HepG2 (cell line): ENCODE data around the gene PPM1F.

Source experiments
- BCL6 ChIP-seq: IDR thresholded peaks from 2 replicates; pipeline ENCODE4 v1.6.1; 2016; ENCODE audit warnings: missing genetic modification reagents, missing compliant biosample characterization
- CHD4 ChIP-seq: fragments of 200-600 bp; sonication (generic); IDR thresholded peaks from 2 replicates; pipeline ENCODE4 v1.7.0; 2017; ENCODE audit warnings: mild to moderate bottlenecking, low read length, borderline replicate concordance
- ETV6 ChIP-seq: sonication (generic); formaldehyde crosslinking; conservative IDR thresholded peaks from 2 replicates; pipeline ENCODE4 v1.4.0; 2020; ENCODE audit warnings: missing genetic modification reagents
- EZH2 ChIP-seq: conservative IDR thresholded peaks from 2 replicates; pipeline ENCODE4 v1.6.1; 2012; ENCODE audit warnings: mild to moderate bottlenecking, low read depth, low read length, moderate library complexity
- POLR2AphosphoS5 ChIP-seq: IDR thresholded peaks from 2 replicates; pipeline ENCODE4 v1.6.1; 2012; ENCODE audit warnings: low read depth, low read length
- RBFOX2 ChIP-seq: fragments of 200-400 bp; formaldehyde crosslinking; IDR thresholded peaks from 2 replicates; pipeline ENCODE4 v1.6.1; 2017; ENCODE audit warnings: low read depth, mild to moderate bottlenecking, low read length
- ZNF234 ChIP-seq: sonication (generic); formaldehyde crosslinking; conservative IDR thresholded peaks from 2 replicates; pipeline ENCODE4 v1.5.1; 2020; ENCODE audit warnings: mild to moderate bottlenecking, missing genetic modification reagents
- ZNF788 ChIP-seq: sonication (generic); formaldehyde crosslinking; IDR thresholded peaks from 2 replicates; pipeline ENCODE4 v1.5.0; 2020; ENCODE audit warnings: mild to moderate bottlenecking, missing genetic modification reagents, borderline replicate concordance
- TF ChIP-seq, protein P1 (sequence below), 2 experiments: IDR thresholded peaks; 2 replicates each; pipeline ENCODE4 v1.6.1; 2011 to 2012; ENCODE audit warnings: low read length in 2 of 2, borderline replicate concordance in 1 of 2, low read depth in 1 of 2, mild to moderate bottlenecking in 1 of 2, moderate library complexity in 1 of 2
- TF ChIP-seq, protein P2 (sequence below): sonication (generic); formaldehyde crosslinking; IDR thresholded peaks from 2 replicates; pipeline ENCODE4 v1.5.0; 2020; ENCODE audit warnings: mild to moderate bottlenecking, missing genetic modification reagents, moderate library complexity

DNA sequence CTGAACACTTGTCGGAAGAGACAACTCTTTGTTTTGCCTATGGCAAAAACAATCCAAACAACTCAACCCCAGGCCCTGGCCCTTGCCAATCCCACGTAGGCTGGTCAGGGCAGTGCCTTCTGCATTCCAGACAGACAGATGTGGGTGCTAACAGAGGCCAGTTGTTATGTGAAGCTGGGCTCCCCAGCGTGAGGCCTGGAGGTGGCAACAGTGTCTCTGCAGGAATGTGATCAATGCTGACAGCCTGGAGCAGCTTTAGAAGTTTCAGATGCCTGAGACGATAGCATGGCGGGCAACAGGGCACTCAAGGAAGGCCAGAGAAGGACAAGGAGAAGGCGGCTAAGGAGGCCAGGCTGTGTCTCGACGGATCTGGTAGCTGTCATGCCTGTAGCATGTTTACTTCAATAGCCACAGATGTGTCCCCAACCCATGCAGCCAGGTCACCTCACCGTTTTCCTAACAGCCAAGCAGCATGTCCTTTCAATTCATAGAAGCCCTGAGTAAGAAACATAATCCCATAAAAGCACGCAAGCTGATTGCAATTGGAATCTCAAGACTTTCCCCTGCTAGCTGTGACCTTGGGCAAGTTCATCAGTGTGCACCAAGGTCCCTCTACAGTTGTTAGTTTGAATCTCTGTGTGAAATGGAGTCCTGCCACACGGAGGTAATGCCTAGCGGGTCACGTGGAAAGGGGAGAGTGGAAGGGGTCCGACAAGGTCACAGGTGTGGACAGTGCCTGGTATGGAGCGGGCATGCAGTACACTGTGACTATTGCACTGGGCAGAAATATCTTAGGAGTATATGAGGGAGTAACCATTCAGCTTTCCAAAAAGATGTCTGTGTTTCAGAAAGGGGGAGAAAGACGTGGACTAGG lies 14.2 kb upstream of the PPM1F start:
- no peak for TF ChIP-seq ZNF234
- TF ChIP-seq POLR2AphosphoS5: no peak
- TF ChIP-seq ETV6: no peak
- TF ChIP-seq, protein P1, sequence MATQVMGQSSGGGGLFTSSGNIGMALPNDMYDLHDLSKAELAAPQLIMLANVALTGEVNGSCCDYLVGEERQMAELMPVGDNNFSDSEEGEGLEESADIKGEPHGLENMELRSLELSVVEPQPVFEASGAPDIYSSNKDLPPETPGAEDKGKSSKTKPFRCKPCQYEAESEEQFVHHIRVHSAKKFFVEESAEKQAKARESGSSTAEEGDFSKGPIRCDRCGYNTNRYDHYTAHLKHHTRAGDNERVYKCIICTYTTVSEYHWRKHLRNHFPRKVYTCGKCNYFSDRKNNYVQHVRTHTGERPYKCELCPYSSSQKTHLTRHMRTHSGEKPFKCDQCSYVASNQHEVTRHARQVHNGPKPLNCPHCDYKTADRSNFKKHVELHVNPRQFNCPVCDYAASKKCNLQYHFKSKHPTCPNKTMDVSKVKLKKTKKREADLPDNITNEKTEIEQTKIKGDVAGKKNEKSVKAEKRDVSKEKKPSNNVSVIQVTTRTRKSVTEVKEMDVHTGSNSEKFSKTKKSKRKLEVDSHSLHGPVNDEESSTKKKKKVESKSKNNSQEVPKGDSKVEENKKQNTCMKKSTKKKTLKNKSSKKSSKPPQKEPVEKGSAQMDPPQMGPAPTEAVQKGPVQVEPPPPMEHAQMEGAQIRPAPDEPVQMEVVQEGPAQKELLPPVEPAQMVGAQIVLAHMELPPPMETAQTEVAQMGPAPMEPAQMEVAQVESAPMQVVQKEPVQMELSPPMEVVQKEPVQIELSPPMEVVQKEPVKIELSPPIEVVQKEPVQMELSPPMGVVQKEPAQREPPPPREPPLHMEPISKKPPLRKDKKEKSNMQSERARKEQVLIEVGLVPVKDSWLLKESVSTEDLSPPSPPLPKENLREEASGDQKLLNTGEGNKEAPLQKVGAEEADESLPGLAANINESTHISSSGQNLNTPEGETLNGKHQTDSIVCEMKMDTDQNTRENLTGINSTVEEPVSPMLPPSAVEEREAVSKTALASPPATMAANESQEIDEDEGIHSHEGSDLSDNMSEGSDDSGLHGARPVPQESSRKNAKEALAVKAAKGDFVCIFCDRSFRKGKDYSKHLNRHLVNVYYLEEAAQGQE (IDR thresholded peaks at IDR 0.05; ENCODE audit: borderline replicate concordance in 1 of 2, low read depth in 1 of 2, low read length in 2 of 2): no peak
- TF ChIP-seq, protein P2, sequence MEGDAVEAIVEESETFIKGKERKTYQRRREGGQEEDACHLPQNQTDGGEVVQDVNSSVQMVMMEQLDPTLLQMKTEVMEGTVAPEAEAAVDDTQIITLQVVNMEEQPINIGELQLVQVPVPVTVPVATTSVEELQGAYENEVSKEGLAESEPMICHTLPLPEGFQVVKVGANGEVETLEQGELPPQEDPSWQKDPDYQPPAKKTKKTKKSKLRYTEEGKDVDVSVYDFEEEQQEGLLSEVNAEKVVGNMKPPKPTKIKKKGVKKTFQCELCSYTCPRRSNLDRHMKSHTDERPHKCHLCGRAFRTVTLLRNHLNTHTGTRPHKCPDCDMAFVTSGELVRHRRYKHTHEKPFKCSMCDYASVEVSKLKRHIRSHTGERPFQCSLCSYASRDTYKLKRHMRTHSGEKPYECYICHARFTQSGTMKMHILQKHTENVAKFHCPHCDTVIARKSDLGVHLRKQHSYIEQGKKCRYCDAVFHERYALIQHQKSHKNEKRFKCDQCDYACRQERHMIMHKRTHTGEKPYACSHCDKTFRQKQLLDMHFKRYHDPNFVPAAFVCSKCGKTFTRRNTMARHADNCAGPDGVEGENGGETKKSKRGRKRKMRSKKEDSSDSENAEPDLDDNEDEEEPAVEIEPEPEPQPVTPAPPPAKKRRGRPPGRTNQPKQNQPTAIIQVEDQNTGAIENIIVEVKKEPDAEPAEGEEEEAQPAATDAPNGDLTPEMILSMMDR (CRISPR knock-in tag): no peak
- TF ChIP-seq CHD4: no peak
- no peak for TF ChIP-seq BCL6 (CRISPR knock-in tag)
- TF ChIP-seq EZH2: no peak
- no peak for TF ChIP-seq RBFOX2
- TF ChIP-seq ZNF788 (CRISPR knock-in tag): no peak
